Activated T-helper 1 cell treated with anti-CD3 and anti-CD28 coated beads, Interleukin-12 subunit alpha, Interleukin-12 subunit beta, Interleukin-2, Interleukin-4 antibody, amounts not matched to agents 30 ng/mL and 10 ng/mL and 1 ng/mL, durations not matched to agents 14 hours and 24 hours and 36 hours (primary cell): ENCODE measurements around the gene MARK1. TPM values are rescaled to one million over a fixed set of nuclear protein-coding genes. Genes with fewer than 3 reads are reported as not detected.
A peak's percentile ranks its signal among the peaks of the same experiment; 100 is the strongest.

Experiments
- DNase-seq: peaks from one replicate; pipeline ENCODE4 v3.0.0; 2021; ENCODE audit warnings: low spot score
- H3K27ac Mint-ChIP-seq: one replicate; pipeline ENCODE4 v1.8.0; 2021; ENCODE audit warnings: mild to moderate bottlenecking, mixed read lengths
- H3K27me3 Mint-ChIP-seq: one replicate; pipeline ENCODE4 v1.8.0; 2022; ENCODE audit warnings: mild to moderate bottlenecking, moderate library complexity, mixed read lengths; ENCODE audit not compliant: insufficient read depth
- H3K36me3 Mint-ChIP-seq: one replicate; pipeline ENCODE4 v1.8.0; 2021; ENCODE audit warnings: low read depth, mixed read lengths
- H3K4me1 Mint-ChIP-seq: one replicate; pipeline ENCODE4 v1.8.0; 2021; ENCODE audit warnings: low read depth, mixed read lengths
- H3K4me3 Mint-ChIP-seq: one replicate; pipeline ENCODE4 v1.8.0; 2021; ENCODE audit warnings: mild to moderate bottlenecking, moderate library complexity, mixed read lengths
- H3K9me3 Mint-ChIP-seq: one replicate; pipeline ENCODE4 v1.8.0; 2021; ENCODE audit warnings: mixed read lengths
- intact Hi-C: fragments of 100-400 bp; cut with micrococcal nuclease; formaldehyde crosslinking; loops from one replicate; pipeline ENCODE4 v1.15.1; 2024
- total RNA-seq: library from RNA; stranded (reverse); gene quantifications from 2 replicates; pipeline ENCODE4 v1.2.3, GENCODE V29; 2022

The MARK1 gene
- total RNA-seq, 1 donor from 2014 or later = not detected

- no peaks in the 10 kb centered on the region for H3K9me3 Mint-ChIP-seq
- DNase-seq = no peak
- no peak overlapping the region for H3K4me3 Mint-ChIP-seq
- H3K27ac Mint-ChIP-seq = no peak overlapping the region
- peaks cover 4% of the 10 kb centered on the region for H3K27me3 Mint-ChIP-seq
- H3K36me3 Mint-ChIP-seq = no peaks in the 10 kb centered on the region
- no peaks in the 10 kb centered on the region for H3K4me1 Mint-ChIP-seq
- intact Hi-C loops = no loop called here
These were observed 16.2 kb upstream of the MARK1 start for GRCh38 chr1:220511785-220512184.

GRCh38 chr1:220513834-220514233 is 14.1 kb upstream of the MARK1 start:
- Mint-ChIP-seq H3K27ac (no peak overlapping the region), H3K27me3 (peaks cover 11% of the 10 kb centered on the region), H3K4me1 (no peaks in the 10 kb centered on the region), H3K4me3 (no peak overlapping the region), H3K36me3 (no peaks in the 10 kb centered on the region), H3K9me3 (no peaks in the 10 kb centered on the region)
- no peak for DNase-seq
- intact Hi-C loops = no loop called here

- H3K9me3 Mint-ChIP-seq = no peaks in the 10 kb centered on the region
- no peak for DNase-seq
- H3K4me1 Mint-ChIP-seq = no peaks in the 10 kb centered on the region
- peaks cover 11% of the 10 kb centered on the region for H3K27me3 Mint-ChIP-seq
- H3K4me3 Mint-ChIP-seq = no peak overlapping the region
- no peaks in the 10 kb centered on the region for H3K36me3 Mint-ChIP-seq
- intact Hi-C loops = no loop called here
- no peak overlapping the region for H3K27ac Mint-ChIP-seq
These were observed 13.7 kb upstream of the MARK1 start for GRCh38 chr1:220514256-220514655.

- peaks cover 17% of the 10 kb centered on the region for H3K27me3 Mint-ChIP-seq
- H3K9me3 Mint-ChIP-seq = no peaks in the 10 kb centered on the region
- H3K36me3 Mint-ChIP-seq = no peaks in the 10 kb centered on the region
- H3K4me1 Mint-ChIP-seq = no peaks in the 10 kb centered on the region
- no peak overlapping the region for H3K27ac Mint-ChIP-seq
- intact Hi-C loops = no loop called here
- DNase-seq = no peak
- no peak overlapping the region for H3K4me3 Mint-ChIP-seq
These were observed 11.8 kb upstream of the MARK1 start for GRCh38 chr1:220516014-220516721.

DNA sequence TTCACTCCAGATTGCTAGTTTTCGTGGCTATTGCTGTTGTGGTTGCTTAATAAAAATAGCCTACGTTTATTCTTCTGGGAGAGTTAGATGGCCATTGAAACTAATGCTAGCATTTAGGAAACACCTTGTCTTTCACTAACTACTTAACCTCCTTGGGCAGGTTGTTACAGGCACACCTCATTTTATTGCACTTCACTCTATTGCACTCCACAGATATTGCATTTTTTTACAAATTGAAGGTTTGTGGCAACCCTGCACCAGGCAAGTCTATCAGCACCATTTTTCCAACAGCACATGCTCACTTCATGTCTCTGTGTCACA is 11.3 kb upstream of the MARK1 start:
- H3K36me3 Mint-ChIP-seq = no peaks in the 10 kb centered on the region
- intact Hi-C loops = no loop called here
- no peak overlapping the region for H3K4me3 Mint-ChIP-seq
- peaks cover 15% of the 10 kb centered on the region for H3K27me3 Mint-ChIP-seq
- H3K9me3 Mint-ChIP-seq = no peaks in the 10 kb centered on the region
- no peak for DNase-seq
- H3K4me1 Mint-ChIP-seq = no peaks in the 10 kb centered on the region
- no peak overlapping the region for H3K27ac Mint-ChIP-seq

- H3K27ac Mint-ChIP-seq = no peak overlapping the region
- DNase-seq = no peak
- H3K9me3 Mint-ChIP-seq = no peaks in the 10 kb centered on the region
- H3K4me3 Mint-ChIP-seq = no peak overlapping the region
- H3K36me3 Mint-ChIP-seq = no peaks in the 10 kb centered on the region
- peaks cover 46% of the 10 kb centered on the region for H3K27me3 Mint-ChIP-seq
- no peaks in the 10 kb centered on the region for H3K4me1 Mint-ChIP-seq
- intact Hi-C loops = no loop called here
These were observed 6.2 kb upstream of the MARK1 start for GRCh38 chr1:220521778-220522177.

GRCh38 chr1:220526294-220526693 is 1.6 kb upstream of the MARK1 start:
- Mint-ChIP-seq H3K9me3 (no peaks in the 10 kb centered on the region), H3K4me3 (no peak overlapping the region), H3K4me1 (peaks cover 12% of the 10 kb centered on the region), H3K27me3 (peaks cover 63% of the 10 kb centered on the region), H3K27ac (no peak overlapping the region), H3K36me3 (peaks cover 7% of the 10 kb centered on the region)
- intact Hi-C loops = loop anchor here (5.0 kb wide), 1 partner anchor 351 kb away; the partner anchor contains the start of gene HLX
- no peak for DNase-seq

DNA sequence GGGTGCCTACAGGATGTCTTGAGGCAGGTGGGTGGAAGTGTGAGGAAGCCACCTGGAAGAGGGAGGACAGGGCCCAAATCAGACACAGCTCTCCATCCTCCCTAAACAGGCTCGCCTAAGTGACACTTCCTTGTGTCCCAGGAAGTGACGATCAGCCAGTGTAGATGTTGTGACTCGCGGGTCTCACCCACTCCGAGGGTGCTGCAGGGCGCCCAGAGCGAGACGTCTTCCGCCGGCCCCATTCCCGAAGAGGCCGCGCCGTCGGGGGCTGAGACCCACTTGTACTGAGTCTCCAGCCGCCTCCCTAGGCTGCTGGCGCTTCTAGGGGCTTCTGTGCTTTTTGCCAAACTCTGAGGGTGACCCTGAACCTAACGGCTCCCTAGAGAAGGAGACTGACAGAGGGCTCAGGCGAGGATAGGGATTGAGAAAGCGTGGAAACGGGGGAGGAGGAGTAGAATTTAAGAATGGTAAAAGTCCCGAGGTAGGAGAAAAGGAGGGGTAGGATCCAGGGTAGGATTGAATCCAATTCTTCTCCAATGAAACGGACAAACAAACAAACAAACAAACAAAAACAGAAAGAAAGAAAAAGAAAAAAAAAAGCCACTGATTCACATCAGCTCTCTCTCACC is 543 bp upstream of the MARK1 start:
- intact Hi-C loops = loop anchor here (5.0 kb wide), 1 partner anchor 350 kb away; the partner anchor contains the start of gene HLX
- peaks cover 58% of the 10 kb centered on the region for H3K27me3 Mint-ChIP-seq
- H3K4me1 Mint-ChIP-seq = peaks cover 12% of the 10 kb centered on the region
- peaks cover 7% of the 10 kb centered on the region for H3K36me3 Mint-ChIP-seq
- no peak overlapping the region for H3K27ac Mint-ChIP-seq
- peak overlapping the region; percentile 81 for H3K4me3 Mint-ChIP-seq
- DNase-seq = no peak
- H3K9me3 Mint-ChIP-seq = no peaks in the 10 kb centered on the region

DNA sequence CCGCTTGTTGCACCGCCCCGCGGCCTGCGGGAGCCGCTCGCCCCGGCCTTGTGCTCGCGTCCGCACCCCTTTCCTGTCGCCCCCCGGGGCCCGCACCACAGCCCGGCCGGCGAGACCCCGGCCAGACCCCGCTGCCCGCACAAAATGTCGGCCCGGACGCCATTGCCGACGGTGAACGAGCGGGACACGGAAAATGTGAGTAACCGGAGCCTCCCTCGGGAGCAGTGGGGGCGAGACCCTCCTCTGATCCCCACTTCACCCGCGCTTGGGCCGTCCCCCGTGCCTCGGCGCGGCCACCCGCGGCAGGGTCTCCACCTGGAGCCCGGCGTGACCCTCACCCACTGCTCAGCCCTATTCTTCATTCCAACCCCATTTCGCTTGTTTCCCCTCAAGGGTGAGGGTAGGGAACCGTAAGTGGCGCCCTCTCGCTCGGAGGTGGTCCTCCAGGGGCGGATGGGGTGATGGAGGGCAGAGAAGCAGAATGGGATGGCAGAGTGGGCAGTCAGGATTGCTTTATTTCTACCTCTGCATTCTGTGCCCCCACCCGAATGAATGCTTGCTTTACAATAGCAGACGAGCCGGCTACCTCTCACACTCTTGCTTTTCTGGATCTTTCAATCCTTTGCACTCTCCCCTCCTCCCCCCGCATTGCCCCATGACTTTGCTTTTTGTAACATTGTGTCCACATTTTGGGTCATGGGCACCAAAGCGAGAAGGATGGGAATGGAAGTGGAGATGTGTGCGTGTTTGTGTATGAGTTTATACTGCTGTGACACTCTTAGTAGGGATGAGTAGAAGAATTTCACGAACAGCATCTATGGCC is 954 bp downstream of the MARK1 start:
- Mint-ChIP-seq H3K36me3 (peaks cover 7% of the 10 kb centered on the region), H3K4me3 (peak overlapping the region; percentile 76), H3K4me1 (peaks cover 12% of the 10 kb centered on the region), H3K27me3 (peaks cover 58% of the 10 kb centered on the region), H3K27ac (peak overlapping the region; percentile 32), H3K9me3 (no peaks in the 10 kb centered on the region)
- no peak for DNase-seq
- intact Hi-C loops = loop anchor here (5.0 kb wide), 1 partner anchor 348 kb away; the partner anchor contains the start of gene HLX

DNA sequence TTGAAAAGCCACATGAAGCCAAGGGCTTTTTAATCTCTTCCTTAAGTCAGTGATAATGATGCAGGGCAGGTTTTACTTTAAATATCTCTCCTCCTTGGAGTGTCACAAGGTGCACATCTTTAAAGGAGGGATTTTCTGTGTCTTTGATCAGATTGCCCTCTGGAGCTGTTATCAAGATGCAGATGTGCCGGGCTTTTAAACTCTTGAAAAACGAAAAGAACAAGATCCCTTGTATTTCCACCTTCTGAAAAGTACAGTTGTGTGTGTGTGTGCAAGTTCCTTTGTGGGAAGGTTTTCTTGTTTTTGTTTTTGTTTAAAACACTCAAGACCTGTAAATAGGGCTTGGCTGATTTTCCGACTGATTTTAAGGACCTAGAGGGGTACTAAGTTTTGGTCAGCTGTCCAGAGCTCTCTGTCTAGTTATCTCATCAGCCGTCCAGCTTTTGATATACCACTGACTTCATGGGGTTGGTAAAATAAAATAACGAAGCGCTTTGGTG is 1.6 kb downstream of the MARK1 start:
- Mint-ChIP-seq H3K4me3 (peak overlapping the region; percentile 24), H3K4me1 (peaks cover 12% of the 10 kb centered on the region), H3K36me3 (peaks cover 7% of the 10 kb centered on the region), H3K27me3 (peaks cover 53% of the 10 kb centered on the region), H3K9me3 (no peaks in the 10 kb centered on the region), H3K27ac (no peak overlapping the region)
- intact Hi-C loops = loop anchor here (5.0 kb wide), 2 partner anchors 163 to 348 kb away; partner anchors contain the start of genes C1orf115 and HLX
- no peak for DNase-seq

- Mint-ChIP-seq H3K4me1 (peaks cover 5% of the 10 kb centered on the region), H3K9me3 (no peaks in the 10 kb centered on the region), H3K27me3 (peaks cover 25% of the 10 kb centered on the region), H3K36me3 (peaks cover 3% of the 10 kb centered on the region), H3K27ac (no peak overlapping the region), H3K4me3 (no peak overlapping the region)
- DNase-seq = no peak
- intact Hi-C loops = loop anchor here (5.0 kb wide), 1 partner anchor 159 kb away; the partner anchor contains the start of gene C1orf115
These were observed 5.7 kb downstream of the MARK1 start for GRCh38 chr1:220533504-220534109.

DNA sequence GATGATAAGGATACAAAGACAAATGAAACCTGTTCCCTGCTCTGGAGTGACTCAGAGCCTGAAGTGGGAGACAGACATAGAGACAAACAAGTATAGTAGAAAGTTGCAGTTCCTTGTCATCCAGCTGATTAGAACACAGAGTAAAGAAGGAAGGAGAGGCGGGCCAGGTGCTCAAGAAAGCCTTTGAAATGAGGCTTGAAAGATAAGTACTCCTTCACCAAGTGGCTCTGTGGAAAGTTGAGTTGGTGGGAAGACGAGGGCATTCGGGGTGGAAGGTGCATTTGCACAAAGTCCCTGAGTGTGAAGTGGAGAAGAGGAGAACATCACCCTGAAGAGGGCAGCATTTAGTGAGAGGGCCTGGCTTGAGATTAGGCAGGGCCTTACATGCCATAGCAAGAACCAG is 17.0 kb downstream of the MARK1 start:
- no peaks in the 10 kb centered on the region for H3K36me3 Mint-ChIP-seq
- no peaks in the 10 kb centered on the region for H3K4me1 Mint-ChIP-seq
- H3K27me3 Mint-ChIP-seq = peaks cover 2% of the 10 kb centered on the region
- DNase-seq = no peak
- intact Hi-C loops = no loop called here
- H3K9me3 Mint-ChIP-seq = no peaks in the 10 kb centered on the region
- no peak overlapping the region for H3K4me3 Mint-ChIP-seq
- H3K27ac Mint-ChIP-seq = no peak overlapping the region
